PC-9 (cell line): ENCODE results near the gene CHST11. TPM values are rescaled to one million over a fixed set of nuclear protein-coding genes. Genes with fewer than 3 reads are reported as not detected.

Experiments used
- BruUV-seq: library from RNA; stranded (reverse); fragments of 400-500 nt; replicated peaks from 2 replicates; lab custom pipeline; 2021; lab: Mats Ljungman, UMichigan
- CTCF ChIA-PET: fragments of 300-600 bp; sonication (Branson Sonifier 250); formaldehyde crosslinking; loops from one replicate; lab custom pipeline; 2022; ENCODE audit warnings: antibody characterized with exemption; lab: Charles Lee
- POLR2A ChIA-PET: fragments of 300-600 bp; sonication (Branson Sonifier 250); formaldehyde crosslinking; loops from one replicate; lab custom pipeline; 2022; ENCODE audit warnings: antibody characterized with exemption; ENCODE audit not compliant: unreplicated experiment; lab: Charles Lee
- DNase-seq, 2 experiments: peaks; one replicate each; pipeline versions ENCODE4 v3.0.0 to v3.0.0-alpha.2; 2015 to 2022; ENCODE audit warnings: mixed read lengths in 1 of 2
- H2AFZ ChIP-seq: fragments of 200-600 bp; sonication (generic); 2 replicates; pipeline ENCODE4 v1.8.1; 2017; ENCODE audit warnings: antibody characterized with exemption
- H3F3A ChIP-seq: fragments of 200-600 bp; sonication (generic); 2 replicates; pipeline ENCODE4 v1.8.1; 2017; ENCODE audit warnings: antibody characterized with exemption, mild to moderate bottlenecking, low read depth; ENCODE audit not compliant: insufficient read depth
- H3K27ac ChIP-seq: fragments of 200-600 bp; sonication (generic); 2 replicates; pipeline ENCODE4 v1.6.1; 2016; ENCODE audit warnings: mixed run types
- H3K27me3 ChIP-seq: fragments of 200-600 bp; sonication (generic); 2 replicates; pipeline ENCODE4 v1.6.1; 2016; ENCODE audit warnings: low read depth, mixed run types; ENCODE audit not compliant: insufficient read depth
- H3K36me3 ChIP-seq: fragments of 200-600 bp; sonication (generic); 2 replicates; pipeline ENCODE4 v1.6.1; 2016; ENCODE audit warnings: low read depth, mixed run types
- H3K4me1 ChIP-seq: fragments of 200-600 bp; sonication (generic); replicated peaks from 2 replicates; pipeline ENCODE4 v1.6.1; 2016; ENCODE audit warnings: mixed run types; ENCODE audit not compliant: insufficient read depth
- H3K4me2 ChIP-seq: fragments of 200-600 bp; sonication (generic); 2 replicates; pipeline ENCODE4 v1.6.1; 2017; ENCODE audit warnings: mixed run types
- H3K4me3 ChIP-seq: fragments of 200-600 bp; sonication (generic); 2 replicates; pipeline ENCODE4 v1.6.1; 2016; ENCODE audit warnings: mixed run types
- H3K79me2 ChIP-seq: fragments of 200-600 bp; sonication (generic); 2 replicates; pipeline ENCODE4 v1.6.1; 2017; ENCODE audit warnings: low read depth, mixed run types
- H3K9me2 ChIP-seq: fragments of 200-600 bp; sonication (generic); 2 replicates; pipeline ENCODE4 v1.8.1; 2017; ENCODE audit warnings: mild to moderate bottlenecking; ENCODE audit not compliant: insufficient read depth
- H3K9me3 ChIP-seq: fragments of 200-600 bp; sonication (generic); 2 replicates; pipeline ENCODE4 v1.8.1; 2016; ENCODE audit warnings: low read depth; ENCODE audit not compliant: insufficient read depth
- H4K20me1 ChIP-seq: fragments of 200-600 bp; sonication (generic); 2 replicates; pipeline ENCODE4 v1.8.1; 2017; ENCODE audit not compliant: insufficient read depth
- CTCF ChIP-seq: fragments of 200-600 bp; sonication (generic); conservative IDR thresholded peaks from 2 replicates; pipeline ENCODE4 v1.6.1; 2017; ENCODE audit warnings: mixed run types, antibody characterized with exemption, mild to moderate bottlenecking, moderate library complexity
- EZH2 ChIP-seq: fragments of 200-600 bp; sonication (generic); IDR thresholded peaks from 2 replicates; pipeline ENCODE4 v1.8.0; 2017; ENCODE audit warnings: antibody characterized with exemption, low read depth
- intact Hi-C: fragments of 100-400 bp; cut with micrococcal nuclease; formaldehyde crosslinking; loops from one replicate; pipeline ENCODE4 v1.10.0; 2022; ENCODE audit not compliant: unreplicated experiment
- total RNA-seq: library from RNA; stranded (reverse); gene quantifications from 2 replicates; pipeline ENCODE4 v1.2.3, GENCODE V29; 2021

CHST11 gene
- total RNA-seq, 1 experiment from 2014 or later: 39.9 TPM

- Histone ChIP-seq H3K27ac (no peak overlapping the region), H3K4me1 (peaks cover 5% of the 10 kb centered on the region; the same call in 1 of the 2 replicates), H3K4me3 (no peak overlapping the region), H3K9me3 (no peaks in the 10 kb centered on the region), H3K4me2 (no peak overlapping the region), H3K27me3 (no peaks in the 10 kb centered on the region), H3F3A (peaks cover 31% of the 10 kb centered on the region; the same call in 1 of the 2 replicates), H2AFZ (no peak overlapping the region), H3K79me2 (peaks cover 88% of the 10 kb centered on the region), H3K36me3 (no peaks in the 10 kb centered on the region), H3K9me2 (no peaks in the 10 kb centered on the region), H4K20me1 (0 out of 2 replicates have a peak, but pooled peaks cover 12% of the 10 kb centered on the region)
- intact Hi-C loops: no loop called here
- TF ChIP-seq CTCF (no peak), EZH2 (no peak)
- DNase-seq: no peak
- CTCF ChIA-PET: no interaction called here
- BruUV-seq: no TSS peak
- POLR2A ChIA-PET: no interaction called here
These were observed 228.6 kb downstream of the CHST11 start for GRCh38 chr12:104685366-104685765.

GRCh38 chr12:104686196-104686595, 229.4 kb downstream of the CHST11 start:
- intact Hi-C loops: no loop called here
- H2AFZ ChIP-seq: no peak overlapping the region
- ChIA-PET CTCF (no interaction called here), POLR2A (interaction anchor here (0.6 kb wide), 1 partner anchor 311 kb away, joined by 5 read pairs; no protein-coding TSS in a partner anchor)
- H3F3A ChIP-seq: peaks cover 31% of the 10 kb centered on the region; the same call in 1 of the 2 replicates
- H3K27ac ChIP-seq: 0 out of 2 replicates have a peak overlapping the region, but pooled peaks have one; percentile 27
- no peaks in the 10 kb centered on the region for H3K9me3 ChIP-seq
- peaks cover 5% of the 10 kb centered on the region; the same call in 1 of the 2 replicates for H3K4me1 ChIP-seq
- no peaks in the 10 kb centered on the region for H3K36me3 ChIP-seq
- 0 out of 2 replicates have a peak overlapping the region, but pooled peaks have one; percentile 3 for H3K4me2 ChIP-seq
- no peak overlapping the region for H3K4me3 ChIP-seq
- no peaks in the 10 kb centered on the region for H3K9me2 ChIP-seq
- TF ChIP-seq CTCF: no peak
- no peak for TF ChIP-seq EZH2
- peaks cover 85% of the 10 kb centered on the region for H3K79me2 ChIP-seq
- H3K27me3 ChIP-seq: no peaks in the 10 kb centered on the region
- no peak for DNase-seq
- 0 out of 2 replicates have a peak, but pooled peaks cover 12% of the 10 kb centered on the region for H4K20me1 ChIP-seq
- BruUV-seq: no TSS peak

GRCh38 chr12:104687823-104688573, 231.2 kb downstream of the CHST11 start:
- Histone ChIP-seq H3K4me1 (peaks cover 5% of the 10 kb centered on the region; the same call in 1 of the 2 replicates), H3K27me3 (no peaks in the 10 kb centered on the region), H3K4me3 (no peak overlapping the region), H3F3A (peaks cover 40% of the 10 kb centered on the region; the same call in 1 of the 2 replicates), H3K79me2 (peaks cover 73% of the 10 kb centered on the region), H3K36me3 (0 out of 2 replicates have a peak, but pooled peaks cover 5% of the 10 kb centered on the region), H3K9me3 (no peaks in the 10 kb centered on the region), H2AFZ (no peak overlapping the region), H3K27ac (no peak overlapping the region), H3K4me2 (no peak overlapping the region), H3K9me2 (no peaks in the 10 kb centered on the region), H4K20me1 (0 out of 2 replicates have a peak, but pooled peaks cover 12% of the 10 kb centered on the region)
- ChIA-PET CTCF (no interaction called here), POLR2A (no interaction called here)
- intact Hi-C loops: no loop called here
- no peak for TF ChIP-seq EZH2
- TF ChIP-seq CTCF: no peak
- DNase-seq: no peak
- no TSS peak for BruUV-seq
